Measurements from ENCODE around the gene INHBC. TPM values are rescaled to one million over a fixed set of nuclear protein-coding genes. Genes with fewer than 3 reads are reported as not detected.
A peak's percentile ranks its signal among the peaks of the same experiment; 100 is the strongest.
"Not testable (repeated sequence)": the region's sequence is repeated elsewhere in the genome, so short reads cannot be mapped to it uniquely, and the experiment has no call there.

Gene INHBC
- total RNA-seq, 1 experiment from 2014 or later = 0.28 TPM

DNA sequence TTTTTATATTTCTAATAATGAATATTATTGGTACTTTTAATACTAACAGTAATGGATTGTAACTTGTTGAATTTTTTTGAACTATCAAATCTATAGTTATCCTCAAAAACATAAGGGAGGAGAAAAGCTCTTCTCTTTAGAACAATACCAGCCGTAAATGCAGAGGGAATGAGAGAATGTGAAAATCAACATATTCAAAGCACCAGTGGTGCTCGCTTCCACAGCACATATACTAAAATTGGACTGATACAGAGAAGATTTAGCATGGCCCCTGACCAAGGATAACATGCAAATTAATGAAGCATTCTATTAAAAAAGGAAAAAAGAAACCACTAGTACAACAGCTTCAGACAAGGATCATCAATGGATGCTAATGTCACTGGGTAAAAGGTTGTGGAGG, 19.5 kb upstream of the INHBC start:
- H3K36me3 ChIP-seq = peaks cover 10% of the 10 kb centered on the region; the same call in 1 of the 2 replicates
- H3K4me3 ChIP-seq = no peak overlapping the region
- H3K27me3 ChIP-seq = no peaks in the 10 kb centered on the region
- no peaks in the 10 kb centered on the region for H3K9me3 ChIP-seq (replicated peaks)
- DNase-seq = no peak
- 0 out of 2 replicates have a peak, but pooled peaks cover 3% of the 10 kb centered on the region for H3K4me1 ChIP-seq
- H3K27ac ChIP-seq = no peak overlapping the region

DNA sequence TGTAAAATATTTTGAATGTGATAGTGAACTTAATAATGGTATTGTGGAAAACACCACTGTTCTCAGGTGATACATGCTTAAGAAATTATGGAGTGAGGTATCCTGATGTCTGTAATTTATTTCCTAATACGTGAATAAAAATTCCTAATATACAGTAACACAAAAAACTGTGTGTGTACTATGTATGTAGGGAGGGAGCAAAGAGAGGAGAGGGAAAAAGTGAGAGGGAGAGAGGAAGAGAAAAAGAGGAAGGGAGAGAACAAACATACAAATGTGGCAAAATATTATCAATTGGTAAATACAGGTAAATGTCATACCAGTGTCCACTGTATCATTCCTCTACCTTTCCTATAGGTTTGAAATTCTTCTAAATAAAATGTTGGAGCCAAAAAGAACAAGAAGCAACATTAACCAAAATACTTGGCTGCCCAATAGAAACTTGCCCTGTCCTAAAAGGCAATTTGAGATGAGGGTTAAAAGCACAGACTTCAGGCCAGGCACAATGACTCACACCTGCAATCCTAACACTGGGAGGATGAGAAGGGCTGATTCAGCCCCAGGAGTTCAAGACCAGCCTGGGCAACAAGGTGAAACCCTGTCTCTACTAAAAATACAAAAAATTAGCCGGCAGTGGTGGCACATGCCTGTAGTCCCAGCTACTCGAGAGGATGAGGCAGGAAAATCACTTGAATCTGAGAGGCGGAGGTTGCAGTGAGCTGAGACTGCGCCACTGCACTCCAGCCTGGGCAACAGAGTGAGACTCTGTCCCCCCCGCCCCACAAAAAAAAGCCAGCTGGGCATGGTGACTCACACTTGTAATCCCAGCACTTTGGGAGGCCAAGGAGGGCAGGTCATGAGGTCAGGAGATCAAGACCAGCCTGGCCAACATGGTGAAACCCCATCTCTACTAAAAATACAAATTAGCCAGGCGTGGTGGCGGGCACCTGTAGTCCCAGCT, 18.3 kb upstream of the INHBC start:
- Histone ChIP-seq H3K4me3 (no peak overlapping the region), H3K9me3 (replicated peaks) (no peaks in the 10 kb centered on the region), H3K36me3 (peaks cover 11% of the 10 kb centered on the region; the same call in 1 of the 2 replicates), H3K27ac (no peak overlapping the region), H3K27me3 (no peaks in the 10 kb centered on the region), H3K4me1 (0 out of 2 replicates have a peak, but pooled peaks cover 3% of the 10 kb centered on the region)
- peak in 1 of 2 experiments; percentile 64 for DNase-seq

DNA sequence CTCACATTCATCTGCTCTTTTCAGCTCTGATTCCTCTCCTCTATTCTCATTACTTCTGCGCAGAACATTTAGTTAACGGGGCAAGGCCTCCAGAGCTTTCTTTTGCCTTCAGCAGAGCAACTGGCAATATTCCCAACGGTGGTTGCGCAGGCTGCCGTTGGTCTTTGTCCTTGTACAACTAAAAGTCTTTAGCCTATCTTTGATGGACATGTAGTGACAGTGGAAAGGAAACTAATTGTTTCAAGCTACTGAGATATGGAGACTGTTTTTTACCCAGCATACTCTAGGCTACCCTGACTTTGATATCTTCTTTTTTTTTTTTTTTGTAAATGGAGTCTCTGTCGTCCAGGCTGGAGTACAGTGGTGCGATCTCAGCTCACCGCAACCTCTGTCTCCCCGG, 16.3 kb upstream of the INHBC start:
- no peaks in the 10 kb centered on the region for H3K27me3 ChIP-seq
- 0 out of 2 replicates have a peak, but pooled peaks cover 4% of the 10 kb centered on the region for H3K9me3 ChIP-seq (replicated peaks)
- no peak overlapping the region for H3K4me3 ChIP-seq
- H3K4me1 ChIP-seq = 0 out of 2 replicates have a peak, but pooled peaks cover 3% of the 10 kb centered on the region
- no peak overlapping the region for H3K27ac ChIP-seq
- DNase-seq = no peak
- H3K36me3 ChIP-seq = peaks cover 28% of the 10 kb centered on the region

DNA sequence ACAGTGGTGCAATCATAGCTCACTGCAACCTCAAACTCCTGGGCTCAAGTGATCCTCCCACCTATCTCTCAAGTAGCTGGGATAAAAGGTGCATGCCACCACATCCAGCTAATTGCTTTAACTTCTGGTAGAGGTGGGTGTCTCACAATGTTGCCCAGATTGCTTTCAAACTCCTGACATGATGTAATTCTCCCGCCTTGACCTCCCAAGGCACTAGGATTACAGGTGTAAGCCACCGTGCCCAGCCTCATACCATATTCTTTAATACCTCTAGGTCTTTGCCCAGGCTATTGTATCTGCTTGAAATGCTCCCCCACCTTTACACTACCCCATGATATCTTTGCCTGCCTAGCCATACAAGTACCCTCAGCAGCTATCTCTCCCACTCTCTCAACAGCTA, 15.1 kb upstream of the INHBC start:
- no peak overlapping the region for H3K27ac ChIP-seq
- 0 out of 2 replicates have a peak, but pooled peaks cover 4% of the 10 kb centered on the region for H3K9me3 ChIP-seq (replicated peaks)
- H3K4me3 ChIP-seq = no peak overlapping the region
- H3K36me3 ChIP-seq = peaks cover 35% of the 10 kb centered on the region
- 0 out of 2 replicates have a peak, but pooled peaks cover 3% of the 10 kb centered on the region for H3K4me1 ChIP-seq
- no peaks in the 10 kb centered on the region for H3K27me3 ChIP-seq
- DNase-seq = no peak

DNA sequence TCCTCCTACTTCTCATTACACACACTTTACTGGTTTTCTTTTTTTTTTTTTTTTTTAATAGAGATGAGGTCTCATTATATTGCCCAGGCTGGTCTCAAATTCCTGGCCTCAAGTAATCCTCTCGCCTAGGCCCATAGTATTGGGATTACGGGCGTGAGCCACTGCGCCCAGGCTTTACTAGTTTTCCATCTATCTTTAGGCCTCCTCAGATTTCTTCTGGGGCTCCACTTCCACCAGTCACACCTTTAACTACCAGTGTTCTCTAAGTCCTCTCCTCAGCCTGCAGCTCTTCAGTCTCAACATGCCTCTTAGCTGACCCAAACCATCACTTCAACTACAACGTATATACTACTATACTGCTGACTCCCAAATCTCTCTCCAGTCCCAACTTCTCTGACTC, 14.1 kb upstream of the INHBC start:
- 0 out of 2 replicates have a peak, but pooled peaks cover 3% of the 10 kb centered on the region for H3K4me1 ChIP-seq
- H3K4me3 ChIP-seq = no peak overlapping the region
- 0 out of 2 replicates have a peak, but pooled peaks cover 4% of the 10 kb centered on the region for H3K9me3 ChIP-seq (replicated peaks)
- no peak for DNase-seq
- peaks cover 37% of the 10 kb centered on the region for H3K36me3 ChIP-seq
- no peak overlapping the region for H3K27ac ChIP-seq
- H3K27me3 ChIP-seq = no peaks in the 10 kb centered on the region

DNA sequence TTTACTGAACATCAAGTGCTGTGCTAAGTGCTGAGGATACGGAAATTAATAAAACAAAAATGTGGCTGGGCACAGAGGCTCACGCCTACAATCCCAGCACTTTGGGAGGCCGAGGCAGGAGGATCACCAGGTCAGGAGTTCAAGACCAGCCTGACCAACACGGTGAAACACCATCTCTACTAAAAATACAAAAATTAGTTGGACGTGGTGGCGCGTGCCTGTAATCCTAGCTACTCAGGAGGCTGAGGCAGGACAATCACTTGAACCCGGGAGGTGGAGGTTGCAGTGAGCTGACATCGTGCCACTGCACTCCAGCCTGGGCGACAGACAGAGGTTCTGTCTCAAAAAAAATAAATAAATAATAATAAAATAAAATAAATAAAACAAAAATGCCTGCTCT, 7.6 kb upstream of the INHBC start:
- DNase-seq; H3K27ac ChIP-seq; H3K9me3 ChIP-seq (replicated peaks); H3K4me3 ChIP-seq; H3K27me3 ChIP-seq; H3K4me1 ChIP-seq: not testable (repeated sequence)
- H3K36me3 ChIP-seq = peaks cover 28% of the 10 kb centered on the region

DNA sequence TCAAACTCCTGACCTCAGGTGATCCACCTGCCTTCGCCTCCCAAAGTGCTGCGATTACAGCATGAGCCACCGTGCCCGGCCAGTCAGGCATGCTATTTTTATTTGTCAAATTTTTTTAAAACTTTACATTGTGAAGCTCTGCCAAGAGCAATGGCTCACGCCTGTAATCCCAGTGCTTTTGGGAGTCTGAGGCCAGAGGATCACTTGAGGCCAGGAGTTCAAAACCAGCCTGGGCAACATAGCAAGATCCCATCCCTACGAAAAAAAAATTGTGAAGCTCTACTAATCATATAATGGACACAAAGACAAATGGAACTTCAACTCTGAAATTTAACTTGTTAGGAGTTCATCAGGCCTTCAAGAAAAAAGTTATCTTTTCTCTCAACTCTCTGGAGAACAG, 5.6 kb upstream of the INHBC start:
- no peaks in the 10 kb centered on the region for H3K27me3 ChIP-seq
- no peaks in the 10 kb centered on the region for H3K9me3 ChIP-seq (replicated peaks)
- no peak for DNase-seq
- peaks cover 13% of the 10 kb centered on the region for H3K36me3 ChIP-seq
- H3K4me1 ChIP-seq = peaks cover 7% of the 10 kb centered on the region
- H3K27ac ChIP-seq = no peak overlapping the region
- no peak overlapping the region for H3K4me3 ChIP-seq

DNA sequence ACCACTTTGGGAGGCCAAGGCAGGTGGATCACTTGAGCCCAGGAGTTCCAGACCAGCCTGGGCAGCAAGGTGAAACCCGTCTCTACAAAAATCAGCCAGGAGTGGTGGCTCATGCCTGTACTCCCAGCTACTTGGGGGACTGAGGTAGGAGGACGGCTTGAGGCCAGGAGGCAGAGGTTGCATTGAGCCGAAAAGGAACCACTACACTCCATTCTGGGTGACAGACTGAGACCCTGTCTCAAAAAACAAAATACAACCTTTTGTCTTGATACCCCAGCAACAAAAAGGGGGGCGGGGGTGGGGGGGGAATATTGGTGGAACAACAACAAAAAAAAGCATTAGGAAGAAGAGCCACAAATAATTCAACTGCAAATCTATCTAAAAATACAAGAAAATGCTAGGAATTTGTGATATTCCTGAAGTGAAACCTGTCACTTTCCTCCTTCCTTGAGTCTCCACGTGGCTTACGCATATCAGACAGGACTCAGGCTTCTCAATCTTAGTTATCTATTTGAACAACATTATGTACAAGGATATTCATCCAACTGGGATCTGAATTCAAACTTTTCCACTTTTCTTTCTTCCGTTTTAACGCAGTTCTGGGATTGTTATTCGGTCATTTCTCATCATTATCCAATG, 5.0 kb upstream of the INHBC start:
- H3K27ac ChIP-seq = peak overlapping the region; percentile 60
- H3K4me3 ChIP-seq = peak overlapping the region; percentile 65
- no peaks in the 10 kb centered on the region for H3K9me3 ChIP-seq (replicated peaks)
- peaks cover 7% of the 10 kb centered on the region for H3K4me1 ChIP-seq
- no peaks in the 10 kb centered on the region for H3K27me3 ChIP-seq
- H3K36me3 ChIP-seq = peaks cover 9% of the 10 kb centered on the region
- DNase-seq = peak in 1 of 2 experiments; percentile 64

DNA sequence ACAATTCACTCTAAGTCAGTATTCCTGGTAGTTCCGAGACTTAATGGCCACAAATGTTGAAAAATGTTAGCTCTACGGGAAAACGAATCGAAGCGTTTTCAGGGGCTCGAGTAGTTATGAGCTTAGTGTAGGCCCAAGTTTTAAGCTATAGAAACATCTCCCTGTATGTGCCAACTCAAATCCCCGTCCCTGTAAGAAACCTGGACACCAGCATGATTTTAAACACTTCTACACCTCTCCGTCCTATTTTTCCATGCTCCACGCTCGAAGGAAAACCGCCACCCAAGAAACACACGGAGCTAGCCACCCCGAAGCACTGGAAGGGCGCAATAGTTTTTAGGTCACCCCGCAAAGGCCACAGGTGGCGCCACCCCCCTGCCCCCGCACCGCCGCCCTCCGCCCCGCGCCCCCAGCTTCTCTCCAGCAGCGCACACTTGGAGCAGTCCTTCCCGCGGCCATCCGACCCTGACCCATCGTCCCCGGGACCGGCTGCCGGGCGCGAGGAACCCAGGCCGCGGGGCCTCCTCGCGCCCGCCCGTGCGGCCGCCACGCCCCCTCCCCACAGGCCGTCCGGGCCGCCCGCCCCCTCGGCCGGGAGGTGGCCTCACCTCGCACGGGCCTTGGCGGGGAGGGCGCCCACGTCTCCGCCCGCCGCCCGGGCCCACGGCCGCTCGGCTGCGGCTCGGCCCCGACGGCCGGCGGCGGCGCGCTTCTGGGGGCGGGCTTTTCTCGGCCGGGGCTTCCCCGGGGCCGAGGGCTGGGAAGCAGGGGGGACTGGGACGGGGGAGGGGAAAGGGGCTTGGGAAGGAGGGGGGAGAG, 4.3 kb upstream of the INHBC start:
- H3K36me3 ChIP-seq = peaks cover 8% of the 10 kb centered on the region
- H3K9me3 ChIP-seq (replicated peaks) = no peaks in the 10 kb centered on the region
- peak in 1 of 2 experiments; percentile 94 for DNase-seq
- peak overlapping the region; percentile 65 for H3K4me3 ChIP-seq
- peak overlapping the region; percentile 60 for H3K27ac ChIP-seq
- H3K27me3 ChIP-seq = no peaks in the 10 kb centered on the region
- peaks cover 7% of the 10 kb centered on the region for H3K4me1 ChIP-seq

DNA sequence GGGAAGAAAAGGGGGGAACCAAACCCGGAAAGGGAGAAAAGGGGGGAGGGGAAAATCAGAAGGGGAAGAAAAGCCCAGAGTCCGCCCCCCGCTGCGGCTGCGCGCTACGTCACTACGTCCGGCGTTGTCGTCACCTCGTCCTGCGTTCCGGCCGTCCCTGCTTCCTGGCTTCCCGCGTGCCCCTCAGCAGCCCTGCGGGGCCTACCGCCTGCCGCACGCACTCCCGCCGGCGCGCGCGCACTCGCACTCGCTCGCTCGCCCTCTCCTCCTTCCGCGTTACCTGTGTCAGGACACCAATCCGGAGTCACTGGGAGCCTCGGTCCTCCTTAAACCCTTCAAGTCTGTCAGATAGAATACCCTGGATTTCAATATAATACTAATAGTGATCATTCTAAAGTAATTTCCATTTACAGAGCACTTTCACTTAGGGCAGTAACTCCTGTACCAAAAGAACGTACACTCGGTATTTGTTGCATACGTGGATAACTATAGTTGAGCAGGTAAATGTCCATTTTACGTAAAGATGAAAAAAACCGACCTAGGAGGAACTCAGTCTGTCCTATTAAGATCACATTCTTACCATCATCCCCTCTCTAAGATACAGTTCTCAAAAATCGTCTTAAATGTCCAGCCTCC, 3.5 kb upstream of the INHBC start, which contains the start of gene R3HDM2:
TSS of gene R3HDM2 (minus strand) at position 113 of the 636 bp plus-strand sequence. CDS start 120,615 bp downstream, outside the sequence.
- DNase-seq = peak; percentile 100
- peaks cover 6% of the 10 kb centered on the region for H3K36me3 ChIP-seq
- peaks cover 7% of the 10 kb centered on the region for H3K4me1 ChIP-seq
- peak within 1 kb of the TSS; percentile 60 for H3K27ac ChIP-seq
- H3K27me3 ChIP-seq = no peaks in the 10 kb centered on the region
- no peaks in the 10 kb centered on the region for H3K9me3 ChIP-seq (replicated peaks)
- peak within 1 kb of the TSS; percentile 65 for H3K4me3 ChIP-seq

DNA sequence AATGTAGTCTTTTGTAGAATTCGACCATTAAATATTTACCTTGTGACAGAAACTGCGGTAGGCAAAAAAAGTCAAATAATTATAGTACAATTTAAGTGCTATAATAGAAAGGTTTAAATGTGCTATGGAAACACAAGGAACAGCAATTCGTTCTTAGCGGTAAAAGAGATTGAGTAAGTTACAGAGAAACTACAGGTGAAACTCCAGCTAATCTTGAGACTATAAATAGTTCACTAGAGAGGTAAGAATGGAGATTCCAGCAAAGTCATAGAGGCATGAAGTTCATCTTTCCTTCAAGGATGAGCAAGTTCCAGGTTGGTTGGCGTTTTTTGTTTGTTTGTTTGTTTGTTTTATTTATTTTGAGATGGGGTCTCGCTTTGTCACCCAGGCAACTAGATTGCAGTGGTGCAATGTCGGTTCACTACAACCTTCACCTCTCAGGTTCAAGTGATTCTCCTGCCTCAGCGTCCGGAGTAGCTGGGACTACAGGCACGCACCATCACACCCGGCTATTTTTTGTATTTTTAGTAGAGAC, 2.9 kb upstream of the INHBC start:
- Histone ChIP-seq H3K4me3 (peak overlapping the region; percentile 65), H3K9me3 (replicated peaks) (no peaks in the 10 kb centered on the region), H3K4me1 (peaks cover 7% of the 10 kb centered on the region), H3K36me3 (no peaks in the 10 kb centered on the region), H3K27me3 (no peaks in the 10 kb centered on the region), H3K27ac (no peak overlapping the region)
- no peak for DNase-seq

DNA sequence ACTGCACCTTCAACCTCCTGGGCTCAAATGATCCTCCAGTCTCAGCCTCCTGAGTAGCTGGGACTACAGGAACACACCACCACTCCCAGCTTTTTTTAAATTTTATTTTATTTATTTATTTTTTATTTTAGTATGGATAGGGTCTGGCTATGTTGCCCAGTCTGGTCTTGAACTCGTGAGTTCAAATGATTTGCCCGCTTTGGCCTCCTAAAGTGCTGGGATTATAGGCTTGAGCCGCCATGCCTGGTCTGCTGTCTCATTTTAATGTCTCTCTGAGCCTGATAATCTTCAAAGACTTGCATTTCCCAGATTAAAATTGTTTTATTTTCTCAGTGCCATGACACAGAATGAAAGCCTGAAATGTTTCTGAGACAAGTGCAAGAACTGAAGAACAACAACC, 1.2 kb upstream of the INHBC start:
- Histone ChIP-seq H3K4me1 (peaks cover 7% of the 10 kb centered on the region), H3K36me3 (no peaks in the 10 kb centered on the region), H3K4me3 (no peak overlapping the region), H3K27ac (no peak overlapping the region), H3K9me3 (replicated peaks) (no peaks in the 10 kb centered on the region), H3K27me3 (no peaks in the 10 kb centered on the region)
- no peak for DNase-seq

DNA sequence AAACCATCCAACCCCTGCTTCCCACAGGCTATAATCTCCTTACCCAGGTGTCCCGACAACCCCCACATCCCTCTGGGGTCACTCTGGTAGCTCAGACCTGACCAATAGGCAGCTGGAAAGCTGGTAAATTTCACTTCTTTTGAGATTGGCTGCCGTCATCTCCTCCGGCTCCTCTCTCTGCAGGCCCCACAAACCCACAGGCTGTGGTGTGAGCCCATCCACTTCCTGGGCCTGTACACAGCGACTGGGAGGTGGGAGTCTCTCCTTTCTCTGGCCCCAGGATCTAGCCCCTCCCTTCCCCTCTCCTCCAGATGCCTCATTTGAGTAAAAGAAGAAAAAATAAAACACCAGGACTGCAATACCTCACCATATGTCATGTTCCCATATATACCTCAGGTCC, 709 bp downstream of the INHBC start:
- no peaks in the 10 kb centered on the region for H3K36me3 ChIP-seq
- no peak overlapping the region for H3K27ac ChIP-seq
- no peaks in the 10 kb centered on the region for H3K9me3 ChIP-seq (replicated peaks)
- peaks cover 5% of the 10 kb centered on the region for H3K4me1 ChIP-seq
- H3K4me3 ChIP-seq = no peak overlapping the region
- no peaks in the 10 kb centered on the region for H3K27me3 ChIP-seq
- no peak for DNase-seq

DNA sequence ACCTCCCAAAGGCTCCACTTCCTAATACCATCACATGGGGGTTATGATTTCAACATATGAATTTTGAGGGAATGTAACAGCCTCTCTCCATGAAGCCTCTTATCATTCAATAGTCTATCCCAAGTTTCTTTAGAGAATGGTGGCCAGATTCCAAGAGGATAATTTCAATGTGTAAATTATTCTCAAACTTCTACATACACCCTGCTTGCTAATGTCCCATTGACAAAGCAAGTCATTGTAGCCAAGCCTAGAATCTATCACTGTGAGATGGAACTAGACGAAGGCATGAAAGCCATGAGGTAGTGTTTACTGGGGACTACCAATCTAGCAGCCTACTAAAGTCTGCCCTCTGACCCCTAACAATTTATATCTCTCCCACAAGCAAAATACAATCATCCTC, 3.8 kb downstream of the INHBC start:
- no peak for DNase-seq
- no peak overlapping the region for H3K4me3 ChIP-seq
- no peaks in the 10 kb centered on the region for H3K36me3 ChIP-seq
- H3K27ac ChIP-seq = no peak overlapping the region
- H3K27me3 ChIP-seq = no peaks in the 10 kb centered on the region
- peaks cover 9% of the 10 kb centered on the region for H3K9me3 ChIP-seq (replicated peaks)
- H3K4me1 ChIP-seq = no peaks in the 10 kb centered on the region

All from SJCRH30 (cell line).